Measurements from ENCODE around the gene GLUD2.
"Not testable (repeated sequence)": the region's sequence is repeated elsewhere in the genome, so short reads cannot be mapped to it uniquely, and the experiment has no call there.

GLUD2 gene

GRCh38 chrX:121047441-121048419 lies at the start of gene GLUD2:
Gene GLUD2 (plus strand): TSS chrX:121047610. CDS start chrX:121047685, 75 bp downstream.
- DNase-seq, result not testable (repeated sequence)

GRCh38 chrX:120999413-120999812 lies 48.0 kb upstream of the GLUD2 start:
- no peak for DNase-seq

DNA sequence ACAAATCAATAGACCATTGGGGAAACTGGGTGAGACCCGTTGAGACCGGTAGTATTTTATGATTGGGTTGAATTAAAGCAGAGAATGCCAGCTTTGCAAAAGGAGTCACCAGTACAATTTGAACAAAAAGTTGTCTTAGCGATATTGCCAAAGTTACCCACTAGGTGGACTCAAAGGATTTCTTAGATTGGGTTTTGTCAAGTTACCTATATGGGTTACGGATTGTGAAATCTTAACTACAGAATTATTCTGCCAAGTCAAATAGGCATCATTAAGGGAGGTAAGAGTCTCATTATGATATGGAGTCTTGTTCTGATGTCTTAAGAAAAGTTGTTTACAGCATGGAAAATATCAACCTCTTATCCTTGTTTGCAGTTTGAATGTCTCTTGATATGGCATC lies 46.8 kb upstream of the GLUD2 start:
- no peak for DNase-seq

DNA sequence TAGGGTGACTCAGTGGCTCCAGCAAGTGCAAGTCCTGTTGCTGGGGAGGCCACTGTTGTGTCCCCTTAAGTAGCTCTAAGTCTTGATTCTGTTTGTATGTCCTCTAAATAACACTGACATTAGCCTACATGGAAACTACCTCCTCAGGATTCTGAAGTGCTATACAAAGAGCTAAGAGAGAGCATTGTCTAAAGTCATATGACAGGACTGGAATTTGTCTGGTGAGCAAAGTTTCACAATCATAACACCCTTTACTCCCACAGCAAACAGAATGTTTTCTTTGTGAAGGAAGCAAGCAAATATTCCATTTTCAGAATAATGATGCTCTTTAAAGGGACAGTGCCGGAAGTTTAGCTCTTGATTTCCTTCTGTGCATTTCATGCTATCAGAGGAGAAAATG lies 38.5 kb upstream of the GLUD2 start:
- no peak for DNase-seq

DNA sequence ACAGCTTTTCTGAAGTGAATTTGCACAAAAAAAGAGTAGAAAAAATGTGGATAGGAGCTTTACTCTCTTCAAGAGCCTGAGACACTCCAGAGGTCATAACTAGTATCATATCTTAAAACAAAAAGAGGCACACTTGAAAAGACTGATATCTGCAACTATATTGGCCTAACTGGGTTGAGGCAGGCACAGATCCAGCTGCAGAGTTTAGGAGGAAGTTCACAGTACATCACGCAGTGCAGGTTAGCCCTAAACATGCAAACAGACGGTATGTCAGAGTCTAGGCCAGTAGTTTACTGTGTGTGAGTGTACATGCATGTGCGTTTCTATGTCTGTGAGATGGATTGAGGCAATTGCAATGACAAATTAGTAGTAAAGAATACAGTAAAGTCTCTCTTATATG lies 37.6 kb upstream of the GLUD2 start:
- DNase-seq, result no peak

DNA sequence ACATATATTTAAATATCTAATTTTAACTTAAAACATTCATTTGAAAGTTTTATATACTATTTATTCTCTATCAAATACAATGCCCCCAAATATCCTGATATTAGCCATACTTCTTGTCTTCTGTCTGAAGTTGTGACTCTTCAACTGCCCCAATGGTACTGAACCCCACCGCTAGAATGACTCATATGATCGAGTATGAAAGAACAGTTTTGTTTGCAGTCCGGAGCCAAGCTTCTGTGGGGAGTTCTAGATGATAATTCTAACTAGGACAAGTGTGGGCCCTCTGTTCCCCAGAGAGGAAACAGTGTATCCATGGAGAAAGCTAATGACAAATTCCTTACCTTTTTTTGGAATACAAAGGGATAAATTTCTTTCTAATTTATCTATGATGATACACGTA lies 37.2 kb upstream of the GLUD2 start:
- DNase-seq, result no peak

DNA sequence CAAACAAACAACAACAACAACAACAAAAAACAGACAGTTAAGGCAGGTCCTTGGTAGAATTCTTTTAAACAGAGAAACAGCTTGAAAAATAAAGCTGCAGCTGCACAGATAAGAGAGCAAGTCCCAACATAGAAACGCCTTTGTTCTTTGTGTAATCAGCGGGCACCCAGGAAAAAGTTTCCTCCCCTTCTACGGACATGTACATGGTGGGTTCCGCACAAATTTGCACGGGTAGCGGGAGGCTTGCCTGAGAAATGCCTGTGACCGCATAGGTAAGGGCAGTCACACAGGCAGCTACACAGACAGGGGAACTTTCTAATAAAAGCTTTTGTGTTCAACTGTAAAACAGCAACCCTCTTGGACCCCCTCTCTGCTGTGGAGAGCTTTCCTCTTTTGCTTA lies 36.2 kb upstream of the GLUD2 start:
- no peak for DNase-seq

GRCh38 chrX:121013897-121014455 lies 33.4 kb upstream of the GLUD2 start:
- DNase-seq, result no peak

- DNase-seq, result no peak
Measured at GRCh38 chrX:121014826-121015225, 32.6 kb upstream of the GLUD2 start.

DNA sequence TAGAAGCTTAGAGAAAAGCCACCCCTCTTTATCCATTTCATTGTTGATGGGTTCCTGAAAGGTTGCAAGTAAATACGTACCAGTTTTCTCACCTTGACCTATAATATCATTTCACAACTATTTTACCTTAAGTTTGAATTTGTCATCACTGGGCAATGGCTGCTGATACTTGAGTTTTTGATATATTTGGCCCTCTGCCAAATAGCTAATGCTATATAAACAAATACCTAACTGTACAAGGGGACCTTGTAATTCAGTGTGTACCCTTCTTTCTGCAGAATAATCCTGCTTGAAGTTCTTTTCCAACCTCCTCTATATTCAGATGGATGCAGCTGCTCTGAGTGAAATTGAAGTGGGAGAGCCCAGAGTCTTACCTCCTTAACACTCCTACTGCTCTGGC lies 19.0 kb upstream of the GLUD2 start:
- DNase-seq, result no peak

- DNase-seq, result no peak
Measured at GRCh38 chrX:121030083-121030482, 17.3 kb upstream of the GLUD2 start.

- no peak for DNase-seq
Measured at GRCh38 chrX:121032531-121032930, 14.9 kb upstream of the GLUD2 start.

DNA sequence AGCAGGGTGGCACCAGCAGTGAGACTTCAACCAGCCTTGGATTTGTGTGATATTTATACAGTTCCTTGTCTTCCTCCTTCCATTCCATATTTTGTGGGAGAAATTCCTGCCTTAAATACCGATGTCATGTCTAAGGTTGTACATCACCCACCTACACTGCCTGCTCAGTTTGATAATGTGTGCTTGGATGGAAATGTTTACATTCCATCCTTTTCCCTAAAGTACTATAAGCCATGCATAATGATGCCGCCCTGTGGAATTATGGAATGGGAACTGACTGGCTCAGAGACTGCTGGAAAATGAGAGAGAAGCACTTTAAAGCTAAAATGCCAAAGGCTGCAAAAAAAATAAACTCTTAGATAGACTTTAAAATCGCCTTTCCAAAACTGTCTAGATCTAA lies 11.3 kb upstream of the GLUD2 start:
- no peak for DNase-seq

- no peak for DNase-seq
Measured at GRCh38 chrX:121036951-121037350, 10.5 kb upstream of the GLUD2 start.

GRCh38 chrX:121050781-121051180 lies 3.4 kb downstream of the GLUD2 start:
- no peak for DNase-seq

DNA sequence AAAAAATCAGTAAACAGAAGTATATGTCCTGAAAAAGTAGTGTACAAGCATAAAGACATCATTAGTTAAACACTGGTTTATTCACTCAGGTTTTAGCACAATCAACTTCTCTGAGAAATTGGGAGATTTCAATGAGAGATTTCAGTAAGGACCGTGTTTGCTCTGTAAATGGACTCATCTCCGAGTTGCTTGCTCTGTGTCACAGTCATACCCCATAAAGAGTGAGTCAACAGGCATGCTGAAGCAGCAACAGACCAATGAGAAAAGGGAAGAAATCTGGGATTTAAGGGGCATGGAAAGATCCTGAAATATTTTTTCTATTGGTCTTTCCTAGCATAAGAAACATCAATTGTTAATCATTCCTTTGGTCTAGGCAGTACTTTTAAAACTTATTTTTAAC lies 4.7 kb downstream of the GLUD2 start:
- no peak for DNase-seq

- DNase-seq, result no peak
Measured at GRCh38 chrX:121062289-121062688, 14.9 kb downstream of the GLUD2 start.

DNA sequence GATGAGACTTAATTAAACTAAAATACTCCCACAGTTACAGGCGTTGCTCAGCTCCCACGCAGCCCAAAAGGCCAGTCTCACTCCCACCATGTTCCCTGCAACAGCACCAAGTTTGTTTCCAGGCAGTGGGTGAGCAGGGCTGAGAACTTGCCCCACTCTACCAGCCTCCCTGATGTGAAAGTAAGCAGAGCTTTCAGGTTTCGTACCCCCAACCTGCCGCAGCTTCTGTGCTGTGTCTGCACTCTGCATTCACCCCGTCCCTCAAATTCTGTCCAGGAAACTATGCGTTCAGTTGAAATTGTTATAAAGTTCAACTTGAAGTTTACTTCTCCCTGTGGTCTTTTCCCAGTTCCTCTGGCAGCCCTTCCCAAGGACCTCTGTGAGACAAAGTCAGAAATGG lies 17.2 kb downstream of the GLUD2 start:
- no peak for DNase-seq

DNA sequence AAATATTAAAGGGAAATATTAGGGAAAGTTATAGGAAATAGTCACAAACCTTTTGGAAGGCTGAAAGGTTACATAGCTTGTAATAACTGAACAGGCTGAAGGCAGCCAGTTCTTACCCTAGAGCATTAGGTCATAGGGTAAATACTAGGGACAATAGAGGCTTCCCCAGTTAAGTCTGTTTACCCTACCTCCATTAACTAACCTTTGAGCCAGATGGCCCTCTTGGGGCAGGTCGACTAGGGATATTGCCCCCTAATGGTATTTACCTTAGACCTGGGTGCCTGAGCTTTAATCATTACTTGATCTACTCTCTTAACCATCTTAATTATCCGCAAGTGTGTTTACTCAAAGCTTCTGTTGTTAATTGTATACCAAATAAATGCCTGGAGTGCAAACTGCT lies 36.8 kb downstream of the GLUD2 start:
- not testable (repeated sequence) for DNase-seq

DNA sequence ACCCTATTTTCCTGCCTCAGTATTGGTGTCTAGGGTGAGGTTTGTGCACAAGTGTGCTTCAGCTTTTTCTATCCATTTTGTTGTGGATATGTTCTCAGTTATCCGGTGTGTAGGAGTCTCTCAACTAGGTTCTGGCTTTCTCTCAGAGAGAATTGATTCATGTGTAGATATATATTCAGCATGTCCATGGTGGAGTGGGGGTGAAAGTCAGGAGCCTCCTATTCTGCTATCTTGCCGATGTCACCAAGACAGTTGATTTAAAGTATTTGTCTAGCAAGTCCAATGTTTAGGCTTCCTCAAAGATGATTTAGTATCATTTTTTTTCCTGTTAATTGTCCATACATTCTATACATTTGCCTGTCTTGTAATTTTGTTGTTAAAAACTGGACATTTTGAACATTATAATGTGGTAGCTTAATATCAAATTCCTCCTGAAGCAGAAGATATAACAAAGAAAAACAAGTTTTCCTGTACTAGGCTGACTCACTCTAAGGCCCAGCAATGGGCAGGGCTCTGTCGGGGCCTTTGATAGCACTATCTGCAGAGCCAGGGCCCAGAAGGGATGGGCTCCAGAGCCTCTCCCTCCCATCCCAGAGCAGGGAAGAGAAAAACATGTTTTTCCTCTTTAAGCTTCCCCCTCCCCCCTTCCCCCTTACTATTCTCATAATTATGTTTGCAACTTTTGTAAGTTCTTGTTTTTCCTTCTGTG lies 37.6 kb downstream of the GLUD2 start:
- DNase-seq, result no peak

DNA sequence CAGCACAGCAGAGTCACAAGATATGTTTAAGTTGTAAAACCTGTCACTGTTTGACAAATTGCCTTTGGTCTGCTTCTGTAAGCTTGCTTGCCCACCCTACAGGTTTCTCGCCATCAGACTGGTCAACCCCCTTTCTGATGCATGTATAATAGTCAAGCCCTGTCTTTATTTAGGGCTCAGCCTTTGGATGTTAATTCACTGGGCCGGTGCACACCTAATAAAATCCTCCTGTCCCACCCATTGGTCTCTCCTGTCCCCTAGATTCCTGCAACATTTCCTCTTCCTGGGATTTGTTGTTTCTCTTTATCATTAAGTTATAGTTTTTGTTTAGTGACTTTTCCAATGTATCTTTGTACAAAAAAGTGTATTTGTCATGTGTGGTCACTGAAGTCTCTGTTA lies 38.2 kb downstream of the GLUD2 start:
- DNase-seq, result no peak

DNA sequence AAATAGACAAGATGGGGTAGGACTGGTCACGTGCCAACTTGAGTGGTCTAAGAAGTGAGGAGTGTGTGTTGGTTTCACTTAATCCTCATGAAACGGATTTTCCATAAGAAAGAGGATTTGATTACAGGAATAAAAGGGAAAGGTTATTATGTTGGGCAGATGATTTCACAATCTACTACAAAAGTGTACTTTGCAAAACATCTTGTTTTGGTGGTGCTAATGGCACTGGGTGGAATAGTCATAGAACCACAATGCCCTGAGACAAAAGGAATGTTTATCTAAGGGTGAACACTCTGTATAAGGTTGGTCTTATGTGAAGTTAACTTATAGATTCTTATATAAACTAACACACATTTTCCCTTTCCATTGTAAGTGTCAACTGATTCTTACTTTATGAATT lies 45.6 kb downstream of the GLUD2 start:
- DNase-seq, result no peak
